Measurements from ENCODE around the gene BRD3OS. TPM values are rescaled to one million over a fixed set of nuclear protein-coding genes. Genes with fewer than 3 reads are reported as not detected.

The BRD3OS gene
- polyA plus RNA-seq, 1 experiment: 23.5 TPM

DNA sequence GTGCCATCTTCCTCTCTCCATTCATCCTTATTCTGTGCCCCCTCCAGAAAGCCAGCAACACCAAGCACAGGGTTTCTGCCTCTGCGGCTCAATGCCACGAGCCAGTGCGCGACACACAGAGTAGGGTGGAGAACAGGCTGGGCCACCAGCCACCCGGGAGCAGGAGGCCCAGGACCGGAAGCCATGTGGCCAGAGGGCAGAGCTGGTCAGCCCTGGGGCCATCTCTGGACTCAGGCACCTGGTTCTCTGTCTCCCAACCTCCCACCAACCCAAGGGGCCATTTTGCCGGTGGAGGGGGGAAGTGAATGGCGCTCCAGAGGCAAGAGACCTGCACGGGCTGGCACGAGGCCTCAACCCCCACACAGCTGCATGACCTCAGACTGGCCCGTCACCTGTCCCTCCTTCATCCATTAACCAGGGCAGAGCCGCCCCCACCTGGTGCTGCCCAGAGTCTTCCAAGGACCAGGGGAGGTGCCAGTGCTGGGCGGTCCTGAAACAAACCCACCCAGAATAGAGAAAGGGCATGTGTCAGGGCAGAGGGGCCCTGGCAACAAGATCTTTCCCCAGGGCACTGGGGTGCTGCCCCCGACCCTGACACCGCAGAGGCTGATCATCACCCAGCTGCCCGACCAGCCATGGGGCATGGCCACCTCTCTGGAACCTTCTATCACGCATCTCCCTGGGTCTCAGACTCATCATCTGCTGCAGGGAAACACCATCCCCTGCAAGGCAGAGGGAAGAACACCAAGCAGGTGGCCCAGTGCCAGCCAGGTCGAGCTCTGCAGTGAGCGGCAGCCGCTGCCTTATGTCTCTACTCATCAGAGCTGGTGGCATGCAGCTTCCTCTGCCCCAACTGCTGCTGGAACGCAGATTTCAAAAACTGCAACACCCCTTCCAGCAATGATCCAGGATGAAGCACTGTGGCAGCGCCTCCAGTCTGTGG is 45.1 kb upstream of the BRD3OS start:
- no peak overlapping the region for H3K4me3 ChIP-seq (ENCODE audit: low read depth, low read length)
- CTCF ChIA-PET: interaction anchor here (0.9 to 1.8 kb wide), 3 partner anchors 12 to 24 kb away, joined by 3 to 5 read pairs (median 5); no protein-coding TSS in a partner anchor
- TF ChIP-seq, protein P1, sequence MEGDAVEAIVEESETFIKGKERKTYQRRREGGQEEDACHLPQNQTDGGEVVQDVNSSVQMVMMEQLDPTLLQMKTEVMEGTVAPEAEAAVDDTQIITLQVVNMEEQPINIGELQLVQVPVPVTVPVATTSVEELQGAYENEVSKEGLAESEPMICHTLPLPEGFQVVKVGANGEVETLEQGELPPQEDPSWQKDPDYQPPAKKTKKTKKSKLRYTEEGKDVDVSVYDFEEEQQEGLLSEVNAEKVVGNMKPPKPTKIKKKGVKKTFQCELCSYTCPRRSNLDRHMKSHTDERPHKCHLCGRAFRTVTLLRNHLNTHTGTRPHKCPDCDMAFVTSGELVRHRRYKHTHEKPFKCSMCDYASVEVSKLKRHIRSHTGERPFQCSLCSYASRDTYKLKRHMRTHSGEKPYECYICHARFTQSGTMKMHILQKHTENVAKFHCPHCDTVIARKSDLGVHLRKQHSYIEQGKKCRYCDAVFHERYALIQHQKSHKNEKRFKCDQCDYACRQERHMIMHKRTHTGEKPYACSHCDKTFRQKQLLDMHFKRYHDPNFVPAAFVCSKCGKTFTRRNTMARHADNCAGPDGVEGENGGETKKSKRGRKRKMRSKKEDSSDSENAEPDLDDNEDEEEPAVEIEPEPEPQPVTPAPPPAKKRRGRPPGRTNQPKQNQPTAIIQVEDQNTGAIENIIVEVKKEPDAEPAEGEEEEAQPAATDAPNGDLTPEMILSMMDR (IDR thresholded peaks at IDR 0.05; ENCODE audit: insufficient read depth, low read depth, low read length): no peak
- POLR2A ChIA-PET: no interaction called here
- H3K36me3 ChIP-seq (ENCODE audit: control insufficient read depth, insufficient read depth, low read length): peaks cover 5% of the 10 kb centered on the region
- no peaks in the 10 kb centered on the region for H3K27me3 ChIP-seq (ENCODE audit: control insufficient read depth, insufficient read depth, low read length)
- DNase-seq (ENCODE audit: low read depth): no peak

DNA sequence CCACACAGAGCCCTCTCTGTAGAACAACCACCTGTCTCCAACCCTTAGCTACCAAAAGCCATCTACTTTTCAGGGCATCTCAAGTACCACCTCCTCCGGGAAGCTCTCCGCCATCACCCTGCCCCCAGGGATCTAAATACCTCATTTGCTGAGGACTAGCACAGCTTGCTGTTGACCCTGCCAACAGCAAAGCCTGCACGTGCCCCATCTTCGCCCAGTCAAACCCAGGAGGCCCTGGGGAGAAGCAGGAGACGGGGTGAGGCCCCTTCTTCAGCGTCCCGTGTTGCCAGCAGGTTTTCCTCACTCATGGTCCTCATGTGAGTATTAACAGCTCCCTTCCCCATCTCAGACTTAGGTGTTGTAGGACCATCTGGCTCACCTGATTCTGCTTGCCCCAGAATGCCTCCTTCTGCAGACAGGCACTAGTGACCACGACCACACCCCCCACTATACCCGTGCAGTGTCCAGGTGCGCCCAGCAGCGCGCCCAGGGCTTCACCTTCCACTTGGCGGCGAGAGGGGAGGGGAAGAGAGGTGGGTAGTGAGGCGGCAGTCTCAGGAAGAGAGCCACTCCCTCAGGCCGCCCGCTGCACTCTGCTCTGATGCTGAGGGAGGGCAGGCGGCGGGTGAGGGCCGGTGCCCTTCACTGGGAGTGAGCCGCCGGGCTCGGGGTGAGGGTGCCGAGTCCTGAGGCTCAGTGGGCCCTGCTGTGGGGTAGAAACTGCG is 44.3 kb upstream of the BRD3OS start:
- CTCF ChIA-PET: no interaction called here
- H3K4me3 ChIP-seq (ENCODE audit: low read depth, low read length): no peak overlapping the region
- DNase-seq (ENCODE audit: low read depth): no peak
- POLR2A ChIA-PET: no interaction called here
- peaks cover 5% of the 10 kb centered on the region for H3K36me3 ChIP-seq (ENCODE audit: control insufficient read depth, insufficient read depth, low read length)
- TF ChIP-seq, protein P1 (IDR thresholded peaks at IDR 0.05; ENCODE audit: insufficient read depth, low read depth, low read length): no peak
- H3K27me3 ChIP-seq (ENCODE audit: control insufficient read depth, insufficient read depth, low read length): no peaks in the 10 kb centered on the region

DNA sequence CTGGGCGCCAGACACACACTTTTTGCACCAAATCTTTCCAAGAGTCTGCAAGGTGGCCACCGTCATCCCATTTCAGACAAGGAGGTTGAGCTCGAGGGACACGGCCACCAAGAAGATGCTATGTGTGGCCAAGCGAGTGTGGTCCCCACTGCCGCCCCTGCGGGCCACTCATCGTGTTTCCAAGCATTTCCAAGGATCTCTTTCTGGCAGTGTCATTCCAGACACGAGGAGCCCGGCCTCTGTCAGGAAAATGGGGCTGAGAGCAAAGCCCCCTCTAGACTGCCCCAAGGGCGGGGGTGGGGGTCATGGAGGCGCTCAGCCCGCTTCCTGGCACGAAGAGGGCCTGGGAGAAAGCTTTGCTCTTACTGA is 43.7 kb upstream of the BRD3OS start:
- Histone ChIP-seq H3K27me3 (ENCODE audit: control insufficient read depth, insufficient read depth, low read length) (no peaks in the 10 kb centered on the region), H3K36me3 (ENCODE audit: control insufficient read depth, insufficient read depth, low read length) (peaks cover 4% of the 10 kb centered on the region), H3K4me3 (ENCODE audit: low read depth, low read length) (no peak overlapping the region)
- ChIA-PET CTCF (no interaction called here), POLR2A (no interaction called here)
- TF ChIP-seq, protein P1 (IDR thresholded peaks at IDR 0.05; ENCODE audit: insufficient read depth, low read depth, low read length): no peak
- DNase-seq (ENCODE audit: low read depth): no peak

DNA sequence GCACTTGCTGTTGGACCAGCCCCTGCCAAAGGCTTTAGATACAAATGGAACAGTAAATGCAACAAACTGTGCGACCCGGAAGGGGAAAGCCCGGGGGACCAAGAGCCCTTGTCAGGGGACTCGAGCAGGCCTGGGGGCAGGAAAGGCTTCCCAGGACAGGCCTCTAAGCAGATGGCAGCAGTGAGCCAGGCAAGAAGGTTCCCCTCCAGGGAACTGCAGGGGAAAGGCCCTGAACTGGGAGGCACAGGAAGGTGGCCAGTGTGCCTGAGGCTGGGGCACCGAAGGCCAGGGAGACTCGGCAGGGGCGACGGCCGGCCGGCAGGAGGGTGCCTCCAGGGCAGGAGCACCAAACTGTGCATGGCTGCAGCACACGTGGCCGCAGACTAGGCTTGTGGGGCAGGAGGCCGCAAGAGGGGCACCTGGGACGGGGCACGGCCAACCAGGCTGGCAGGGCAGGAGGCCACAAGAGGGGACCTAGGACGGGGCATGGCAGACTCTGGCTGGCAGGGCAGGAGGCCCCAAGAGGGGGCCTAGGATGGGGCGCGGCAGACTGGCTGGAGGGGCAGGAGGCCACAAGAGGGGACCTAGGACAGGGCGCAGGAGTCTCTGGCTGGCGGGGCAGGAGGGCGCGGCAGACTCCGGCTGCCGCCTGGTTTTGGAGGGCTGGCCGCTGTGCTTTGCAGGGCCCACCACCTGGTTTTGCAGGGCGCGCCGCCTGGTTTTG is 43.2 kb upstream of the BRD3OS start:
- no peak for DNase-seq (ENCODE audit: low read depth)
- ChIA-PET POLR2A (no interaction called here), CTCF (no interaction called here)
- TF ChIP-seq, protein P1 (IDR thresholded peaks at IDR 0.05; ENCODE audit: insufficient read depth, low read depth, low read length): no peak
- no peaks in the 10 kb centered on the region for H3K27me3 ChIP-seq (ENCODE audit: control insufficient read depth, insufficient read depth, low read length)
- no peak overlapping the region for H3K4me3 ChIP-seq (ENCODE audit: low read depth, low read length)
- peaks cover 3% of the 10 kb centered on the region; the same call in 1 of the 2 replicates for H3K36me3 ChIP-seq (ENCODE audit: control insufficient read depth, insufficient read depth, low read length)

Measured in BJ (cell line).